Cardiac muscle cell (in vitro differentiated cells and primary cell): ENCODE data around the gene HIVEP3. TPM values are rescaled to one million over a fixed set of nuclear protein-coding genes. Genes with fewer than 3 reads are reported as not detected.

ENCODE experiments used
- DNase-seq, 2 donors: peaks; one replicate each; pipeline versions ENCODE4 v3.0.0 to v3.0.0-alpha.2; 2010 to 2017; ENCODE audit warnings: low read depth in 1 of 2, low spot score in 1 of 2
- H3K27ac ChIP-seq: fragments of 200-600 bp; sonication (generic); 2 replicates; pipeline ENCODE4 v1.5.1; 2016
- H3K27me3 ChIP-seq: fragments of 200-600 bp; sonication (generic); 2 replicates; pipeline ENCODE4 v1.6.0; 2016; ENCODE audit warnings: control low read depth
- H3K36me3 ChIP-seq: fragments of 200-600 bp; sonication (generic); 2 replicates; pipeline ENCODE4 v1.5.1; 2016; ENCODE audit warnings: control low read depth
- H3K4me1 ChIP-seq: fragments of 200-600 bp; sonication (generic); 2 replicates; pipeline ENCODE4 v1.8.1; 2017; ENCODE audit warnings: low read depth, mild to moderate bottlenecking, mixed run types
- H3K4me3 ChIP-seq: fragments of 200-600 bp; sonication (generic); 2 replicates; pipeline ENCODE4 v1.5.1; 2016; ENCODE audit warnings: mild to moderate bottlenecking
- H3K9me3 ChIP-seq: fragments of 200-600 bp; sonication (generic); 2 replicates; pipeline ENCODE4 v1.5.1; 2017; ENCODE audit warnings: low read depth, mild to moderate bottlenecking, control low read depth
- CTCF ChIP-seq: IDR thresholded peaks from 2 replicates; pipeline ENCODE4 v1.5.1; 2012; ENCODE audit warnings: low read depth, mild to moderate bottlenecking, low read length
- polyA plus RNA-seq: library from polyadenylated mRNA; unstranded; fragments of >200 nt; fragmentation: Nextera tagmentation; extraction: Ambion mirVana; gene quantifications from 2 replicates; pipeline ENCODE4 v1.2.1, GENCODE V29; 2016
- total RNA-seq: library from RNA; depleted of rRNA; stranded (reverse); fragments of >200 nt; gene quantifications from 2 replicates; pipeline ENCODE4 v1.2.3, GENCODE V29; 2016

The HIVEP3 gene
- total and polyA plus RNA-seq, 2 experiments from 2014 or later = 0.42 to 0.62 TPM

GRCh38 chr1:41906943-41907342 is 11.8 kb downstream of the HIVEP3 start:
- H3K27ac ChIP-seq = no peak overlapping the region
- TF ChIP-seq CTCF = no peak
- no peak overlapping the region for H3K4me3 ChIP-seq
- no peak for DNase-seq
- H3K9me3 ChIP-seq = no peaks in the 10 kb centered on the region
- H3K27me3 ChIP-seq = no peaks in the 10 kb centered on the region
- H3K4me1 ChIP-seq = no peaks in the 10 kb centered on the region
- no peaks in the 10 kb centered on the region for H3K36me3 ChIP-seq

GRCh38 chr1:41905093-41905675 is 13.5 kb downstream of the HIVEP3 start:
- Histone ChIP-seq H3K4me1 (no peaks in the 10 kb centered on the region), H3K4me3 (no peak overlapping the region), H3K27me3 (no peaks in the 10 kb centered on the region), H3K9me3 (no peaks in the 10 kb centered on the region), H3K27ac (no peak overlapping the region), H3K36me3 (no peaks in the 10 kb centered on the region)
- no peak for TF ChIP-seq CTCF
- DNase-seq = no peak

GRCh38 chr1:41902664-41903063 is 16.1 kb downstream of the HIVEP3 start:
- H3K4me1 ChIP-seq = no peaks in the 10 kb centered on the region
- H3K9me3 ChIP-seq = no peaks in the 10 kb centered on the region
- no peak overlapping the region for H3K27ac ChIP-seq
- no peak for DNase-seq
- H3K36me3 ChIP-seq = no peaks in the 10 kb centered on the region
- no peaks in the 10 kb centered on the region for H3K27me3 ChIP-seq
- TF ChIP-seq CTCF = no peak
- no peak overlapping the region for H3K4me3 ChIP-seq

GRCh38 chr1:41902159-41902577 is 16.6 kb downstream of the HIVEP3 start:
- Histone ChIP-seq H3K4me1 (no peaks in the 10 kb centered on the region), H3K27ac (no peak overlapping the region), H3K4me3 (no peak overlapping the region), H3K27me3 (no peaks in the 10 kb centered on the region), H3K9me3 (no peaks in the 10 kb centered on the region), H3K36me3 (no peaks in the 10 kb centered on the region)
- TF ChIP-seq CTCF = no peak
- DNase-seq = peak in 1 of 2 donors; percentile 85

GRCh38 chr1:41901551-41901950 is 17.2 kb downstream of the HIVEP3 start:
- DNase-seq = no peak
- no peaks in the 10 kb centered on the region for H3K27me3 ChIP-seq
- H3K27ac ChIP-seq = no peak overlapping the region
- no peaks in the 10 kb centered on the region for H3K36me3 ChIP-seq
- H3K4me3 ChIP-seq = no peak overlapping the region
- H3K4me1 ChIP-seq = no peaks in the 10 kb centered on the region
- no peak for TF ChIP-seq CTCF
- no peaks in the 10 kb centered on the region for H3K9me3 ChIP-seq
